DOHH2 (cell line): ENCODE measurements around the gene UBR3.

Source experiments
- H3F3A ChIP-seq: fragments of 200-600 bp; sonication (generic), shearing (Covaris generic); 2 replicates; pipeline ENCODE4 v1.6.0; 2016; ENCODE audit warnings: antibody characterized with exemption, mild to moderate bottlenecking; ENCODE audit not compliant: control insufficient read depth, insufficient read depth
- H3K27ac ChIP-seq: fragments of 200-600 bp; sonication (generic); 2 replicates; pipeline ENCODE4 v1.5.1; 2014; ENCODE audit warnings: low read depth, mild to moderate bottlenecking, low read length, moderate library complexity
- H3K27me3 ChIP-seq: fragments of 200-600 bp; sonication (generic); 2 replicates; pipeline ENCODE4 v1.6.1; 2014; ENCODE audit warnings: mild to moderate bottlenecking, low read length, mixed read lengths; ENCODE audit not compliant: control insufficient read depth
- H3K36me3 ChIP-seq: fragments of 200-600 bp; sonication (generic); 2 replicates; pipeline ENCODE4 v1.6.1; 2014; ENCODE audit warnings: mild to moderate bottlenecking, low read length, moderate library complexity, mixed read lengths; ENCODE audit not compliant: control insufficient read depth
- H3K4me1 ChIP-seq: fragments of 200-600 bp; sonication (generic); 2 replicates; pipeline ENCODE4 v1.6.1; 2014; ENCODE audit warnings: mild to moderate bottlenecking, low read length, mixed read lengths; ENCODE audit not compliant: control insufficient read depth
- H3K4me2 ChIP-seq: fragments of 200-600 bp; sonication (generic); 2 replicates; pipeline ENCODE4 v1.6.0; 2014; ENCODE audit warnings: mild to moderate bottlenecking, low read length, moderate library complexity
- H3K4me3 ChIP-seq: fragments of 200-600 bp; sonication (generic); 2 replicates; pipeline ENCODE4 v1.5.1; 2014; ENCODE audit warnings: mild to moderate bottlenecking, low read length, mixed read lengths
- H3K79me2 ChIP-seq: fragments of 200-600 bp; sonication (generic); 2 replicates; pipeline ENCODE4 v1.6.1; 2014; ENCODE audit warnings: mild to moderate bottlenecking, low read length, mixed read lengths; ENCODE audit not compliant: control insufficient read depth
- H3K9me2 ChIP-seq: fragments of 200-600 bp; sonication (generic); replicated peaks from 2 replicates; pipeline ENCODE4 v1.6.1; 2014; ENCODE audit warnings: mild to moderate bottlenecking, low read length, mixed read lengths; ENCODE audit not compliant: control insufficient read depth
- H3K9me3 ChIP-seq: fragments of 200-600 bp; sonication (generic); 2 replicates; pipeline ENCODE4 v1.6.1; 2014; ENCODE audit warnings: antibody characterized with exemption, low read length, mixed read lengths; ENCODE audit not compliant: control insufficient read depth, insufficient read depth
- H4K20me1 ChIP-seq: fragments of 200-600 bp; sonication (generic); 2 replicates; pipeline ENCODE4 v1.6.0; 2014; ENCODE audit warnings: low read depth, mild to moderate bottlenecking, antibody characterized with exemption, low read length, moderate library complexity; ENCODE audit not compliant: control insufficient read depth, insufficient read depth
- EZH2phosphoT487 ChIP-seq: fragments of 200-600 bp; sonication (generic); IDR thresholded peaks from 2 replicates; pipeline ENCODE4 v1.6.1; 2017; ENCODE audit warnings: borderline replicate concordance, mild to moderate bottlenecking, antibody characterized with exemption, low read length, moderate library complexity, mixed read lengths
- TF ChIP-seq, protein P1 (sequence below): fragments of 200-600 bp; sonication (generic); IDR thresholded peaks from one replicate; pipeline ENCODE4 v1.5.1; 2014; ENCODE audit warnings: antibody characterized with exemption, mild to moderate bottlenecking, low read depth, low read length; ENCODE audit not compliant: poor library complexity, severe bottlenecking

The UBR3 gene

DNA sequence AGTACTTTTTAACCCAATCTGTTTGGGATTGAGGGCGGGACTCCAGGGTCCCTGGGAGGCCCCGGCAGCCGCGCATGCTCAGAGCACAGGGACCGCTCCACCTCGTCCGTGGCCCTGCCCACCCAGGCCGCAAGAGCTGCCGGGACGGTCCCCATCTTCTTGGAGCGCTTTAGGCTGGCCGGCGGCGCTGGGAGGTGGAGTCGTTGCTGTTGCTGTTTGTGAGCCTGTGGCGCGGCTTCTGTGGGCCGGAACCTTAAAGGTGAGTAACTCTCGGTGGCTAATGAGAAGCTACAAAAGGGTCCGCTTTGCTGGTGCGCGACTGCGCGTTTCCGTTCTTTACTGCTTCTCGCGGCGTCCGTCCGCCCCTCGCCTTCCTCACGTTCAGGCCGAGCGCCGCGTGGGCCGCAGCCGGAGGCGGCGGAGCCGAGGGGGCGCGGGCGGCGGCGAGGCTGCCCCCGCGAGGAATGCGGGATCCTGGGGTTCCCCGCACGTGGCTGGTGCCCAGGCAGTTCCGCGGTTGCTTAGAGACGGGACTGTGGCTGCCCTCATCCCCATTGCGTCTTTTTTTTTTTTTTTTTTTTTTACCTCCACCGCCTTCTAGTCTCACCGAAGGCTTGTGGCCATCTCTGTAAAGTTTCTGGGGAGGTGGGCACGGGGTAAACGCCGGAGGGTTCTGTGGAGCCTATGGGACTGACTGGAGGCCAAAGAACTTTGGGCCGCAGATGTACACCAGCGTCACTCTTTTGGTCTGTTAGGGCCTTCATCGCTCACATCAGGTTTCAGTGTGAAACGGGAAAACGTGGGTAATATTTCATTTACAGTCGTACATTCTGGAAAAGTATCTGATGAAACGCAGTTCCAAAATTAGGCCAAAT is 28.3 kb upstream of the UBR3 start, which contains the start of gene SSB:
Gene SSB (plus strand): TSS at position 154 of the 875 bp plus-strand sequence. CDS start 2,090 bp downstream, outside the sequence.
- peaks cover 46% of the 10 kb centered on the region for H3K36me3 ChIP-seq
- peaks cover 52% of the 10 kb centered on the region for H3K79me2 ChIP-seq
- TF ChIP-seq EZH2phosphoT487, result no peak
- TF ChIP-seq, protein P1, sequence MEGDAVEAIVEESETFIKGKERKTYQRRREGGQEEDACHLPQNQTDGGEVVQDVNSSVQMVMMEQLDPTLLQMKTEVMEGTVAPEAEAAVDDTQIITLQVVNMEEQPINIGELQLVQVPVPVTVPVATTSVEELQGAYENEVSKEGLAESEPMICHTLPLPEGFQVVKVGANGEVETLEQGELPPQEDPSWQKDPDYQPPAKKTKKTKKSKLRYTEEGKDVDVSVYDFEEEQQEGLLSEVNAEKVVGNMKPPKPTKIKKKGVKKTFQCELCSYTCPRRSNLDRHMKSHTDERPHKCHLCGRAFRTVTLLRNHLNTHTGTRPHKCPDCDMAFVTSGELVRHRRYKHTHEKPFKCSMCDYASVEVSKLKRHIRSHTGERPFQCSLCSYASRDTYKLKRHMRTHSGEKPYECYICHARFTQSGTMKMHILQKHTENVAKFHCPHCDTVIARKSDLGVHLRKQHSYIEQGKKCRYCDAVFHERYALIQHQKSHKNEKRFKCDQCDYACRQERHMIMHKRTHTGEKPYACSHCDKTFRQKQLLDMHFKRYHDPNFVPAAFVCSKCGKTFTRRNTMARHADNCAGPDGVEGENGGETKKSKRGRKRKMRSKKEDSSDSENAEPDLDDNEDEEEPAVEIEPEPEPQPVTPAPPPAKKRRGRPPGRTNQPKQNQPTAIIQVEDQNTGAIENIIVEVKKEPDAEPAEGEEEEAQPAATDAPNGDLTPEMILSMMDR, result no peak
- no peaks in the 10 kb centered on the region for H3K27me3 ChIP-seq
- H3F3A ChIP-seq, result peaks cover 7% of the 10 kb centered on the region
- peak within 1 kb of the TSS; percentile 90 for H3K27ac ChIP-seq
- H3K9me2 ChIP-seq, result no peaks in the 10 kb centered on the region
- H3K4me1 ChIP-seq, result peaks cover 32% of the 10 kb centered on the region
- peak within 1 kb of the TSS; percentile 92 for H3K4me2 ChIP-seq
- H3K9me3 ChIP-seq, result no peaks in the 10 kb centered on the region
- H3K4me3 ChIP-seq, result peak within 1 kb of the TSS; percentile 83
- H4K20me1 ChIP-seq, result no peaks in the 10 kb centered on the region

DNA sequence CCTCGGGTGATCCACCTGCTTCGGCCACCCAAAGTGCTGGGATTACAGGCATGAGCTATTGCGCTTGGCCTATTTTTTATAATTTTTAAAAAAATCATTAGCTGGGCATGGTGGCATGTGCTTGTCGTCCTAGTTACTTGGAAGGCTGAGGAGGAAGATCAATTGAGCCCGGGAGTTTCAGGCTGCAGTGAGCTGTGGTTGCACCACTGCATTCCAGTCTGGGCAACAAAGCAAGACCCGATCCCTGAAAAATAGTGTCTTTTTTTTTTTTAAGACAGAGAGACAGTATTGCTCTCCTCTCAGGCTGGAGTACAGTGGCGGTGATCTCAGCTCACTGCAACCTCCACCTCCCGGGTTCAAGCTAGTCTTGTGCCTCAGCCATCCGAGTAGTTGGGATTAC is 23.8 kb upstream of the UBR3 start:
- H3K36me3 ChIP-seq, result peaks cover 83% of the 10 kb centered on the region
- H3K79me2 ChIP-seq, result peaks cover 68% of the 10 kb centered on the region
- H3K9me3 ChIP-seq, result no peaks in the 10 kb centered on the region
- H3K27ac ChIP-seq, result no peak overlapping the region
- no peaks in the 10 kb centered on the region for H3K27me3 ChIP-seq
- H3K4me3 ChIP-seq, result no peak overlapping the region
- no peaks in the 10 kb centered on the region for H4K20me1 ChIP-seq
- TF ChIP-seq, protein P1, result no peak
- TF ChIP-seq EZH2phosphoT487, result no peak
- no peaks in the 10 kb centered on the region for H3K9me2 ChIP-seq
- H3K4me2 ChIP-seq, result no peak overlapping the region
- H3F3A ChIP-seq, result peaks cover 17% of the 10 kb centered on the region
- peaks cover 40% of the 10 kb centered on the region for H3K4me1 ChIP-seq

DNA sequence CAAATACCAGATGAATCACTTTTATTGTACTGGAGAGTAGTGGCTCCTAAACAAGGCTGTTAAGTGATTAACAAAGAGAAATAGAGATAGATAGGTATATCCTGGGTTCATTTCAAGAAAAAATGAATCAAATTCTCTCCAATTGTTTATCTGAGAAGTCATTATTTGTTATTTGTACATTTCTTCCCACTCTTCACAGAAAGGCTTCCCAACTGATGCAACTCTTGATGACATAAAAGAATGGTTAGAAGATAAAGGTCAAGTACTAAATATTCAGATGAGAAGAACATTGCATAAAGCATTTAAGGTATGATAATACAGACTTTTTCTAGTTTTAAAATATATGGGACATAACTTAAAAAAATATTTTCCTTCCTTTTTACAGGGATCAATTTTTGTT is 20.7 kb upstream of the UBR3 start:
- H3K27ac ChIP-seq, result peak overlapping the region; percentile 7; the same call in 1 of the 2 replicates
- peaks cover 29% of the 10 kb centered on the region for H3K4me1 ChIP-seq
- H3K79me2 ChIP-seq, result peaks cover 40% of the 10 kb centered on the region
- H3F3A ChIP-seq, result peaks cover 25% of the 10 kb centered on the region
- H3K27me3 ChIP-seq, result no peaks in the 10 kb centered on the region
- H3K9me3 ChIP-seq, result no peaks in the 10 kb centered on the region
- no peak overlapping the region for H3K4me3 ChIP-seq
- TF ChIP-seq EZH2phosphoT487, result no peak
- TF ChIP-seq, protein P1, result no peak
- peaks cover 85% of the 10 kb centered on the region for H3K36me3 ChIP-seq
- no peaks in the 10 kb centered on the region for H3K9me2 ChIP-seq
- no peak overlapping the region for H3K4me2 ChIP-seq
- no peaks in the 10 kb centered on the region for H4K20me1 ChIP-seq
